Coronary artery (tissue), 2 donors: ENCODE results near the gene PEBP1.

ENCODE experiments used
- DNase-seq: peaks from one replicate; pipeline ENCODE4 v3.0.0-alpha.2; 2017; ENCODE audit warnings: low spot score
- H3K27ac ChIP-seq, 2 donors: fragments of 200-600 bp; sonication (generic); one replicate each; pipeline ENCODE4 v1.5.1; 2016 to 2019
- H3K4me3 ChIP-seq: fragments of 200-600 bp; sonication (generic); 2 replicates; pipeline ENCODE4 v1.5.1; 2016; ENCODE audit warnings: mild to moderate bottlenecking, moderate library complexity
- TF ChIP-seq, protein P1 (sequence below): fragments of 200-600 bp; sonication (generic); IDR thresholded peaks from one replicate; pipeline ENCODE4 v1.5.1; 2019; ENCODE audit warnings: antibody characterized with exemption

PEBP1 gene

GRCh38 chr12:118102609-118103008 is 33.3 kb upstream of the PEBP1 start:
- Histone ChIP-seq H3K4me3 (peak overlapping the region; percentile 87), H3K27ac (no peak overlapping the region)
- DNase-seq, result no peak
- TF ChIP-seq, protein P1, sequence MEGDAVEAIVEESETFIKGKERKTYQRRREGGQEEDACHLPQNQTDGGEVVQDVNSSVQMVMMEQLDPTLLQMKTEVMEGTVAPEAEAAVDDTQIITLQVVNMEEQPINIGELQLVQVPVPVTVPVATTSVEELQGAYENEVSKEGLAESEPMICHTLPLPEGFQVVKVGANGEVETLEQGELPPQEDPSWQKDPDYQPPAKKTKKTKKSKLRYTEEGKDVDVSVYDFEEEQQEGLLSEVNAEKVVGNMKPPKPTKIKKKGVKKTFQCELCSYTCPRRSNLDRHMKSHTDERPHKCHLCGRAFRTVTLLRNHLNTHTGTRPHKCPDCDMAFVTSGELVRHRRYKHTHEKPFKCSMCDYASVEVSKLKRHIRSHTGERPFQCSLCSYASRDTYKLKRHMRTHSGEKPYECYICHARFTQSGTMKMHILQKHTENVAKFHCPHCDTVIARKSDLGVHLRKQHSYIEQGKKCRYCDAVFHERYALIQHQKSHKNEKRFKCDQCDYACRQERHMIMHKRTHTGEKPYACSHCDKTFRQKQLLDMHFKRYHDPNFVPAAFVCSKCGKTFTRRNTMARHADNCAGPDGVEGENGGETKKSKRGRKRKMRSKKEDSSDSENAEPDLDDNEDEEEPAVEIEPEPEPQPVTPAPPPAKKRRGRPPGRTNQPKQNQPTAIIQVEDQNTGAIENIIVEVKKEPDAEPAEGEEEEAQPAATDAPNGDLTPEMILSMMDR, result no peak

DNA sequence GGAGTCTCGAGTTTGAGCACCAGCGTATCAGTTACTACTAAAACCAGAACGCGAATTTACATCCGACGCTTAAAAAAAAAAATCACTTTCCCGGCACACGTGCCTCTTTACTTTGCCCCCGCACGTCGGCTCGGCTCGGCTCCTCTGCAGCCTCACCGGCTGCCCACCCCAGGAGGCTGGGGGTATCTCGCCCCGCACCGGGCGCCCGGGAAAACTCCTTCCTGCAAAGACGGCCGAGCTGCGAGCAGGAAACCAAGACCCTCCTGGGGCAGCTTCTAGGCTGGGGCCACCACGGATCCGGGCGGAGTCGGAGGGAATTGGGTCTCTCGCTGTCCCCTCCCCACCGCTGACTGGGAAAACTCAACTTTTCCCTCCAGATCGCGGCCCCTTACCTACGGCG is 32.7 kb upstream of the PEBP1 start:
- H3K27ac ChIP-seq, result peak overlapping the region; percentile 49 to 79
- TF ChIP-seq, protein P1, result no peak
- H3K4me3 ChIP-seq, result peak overlapping the region; percentile 87
- DNase-seq, result no peak

DNA sequence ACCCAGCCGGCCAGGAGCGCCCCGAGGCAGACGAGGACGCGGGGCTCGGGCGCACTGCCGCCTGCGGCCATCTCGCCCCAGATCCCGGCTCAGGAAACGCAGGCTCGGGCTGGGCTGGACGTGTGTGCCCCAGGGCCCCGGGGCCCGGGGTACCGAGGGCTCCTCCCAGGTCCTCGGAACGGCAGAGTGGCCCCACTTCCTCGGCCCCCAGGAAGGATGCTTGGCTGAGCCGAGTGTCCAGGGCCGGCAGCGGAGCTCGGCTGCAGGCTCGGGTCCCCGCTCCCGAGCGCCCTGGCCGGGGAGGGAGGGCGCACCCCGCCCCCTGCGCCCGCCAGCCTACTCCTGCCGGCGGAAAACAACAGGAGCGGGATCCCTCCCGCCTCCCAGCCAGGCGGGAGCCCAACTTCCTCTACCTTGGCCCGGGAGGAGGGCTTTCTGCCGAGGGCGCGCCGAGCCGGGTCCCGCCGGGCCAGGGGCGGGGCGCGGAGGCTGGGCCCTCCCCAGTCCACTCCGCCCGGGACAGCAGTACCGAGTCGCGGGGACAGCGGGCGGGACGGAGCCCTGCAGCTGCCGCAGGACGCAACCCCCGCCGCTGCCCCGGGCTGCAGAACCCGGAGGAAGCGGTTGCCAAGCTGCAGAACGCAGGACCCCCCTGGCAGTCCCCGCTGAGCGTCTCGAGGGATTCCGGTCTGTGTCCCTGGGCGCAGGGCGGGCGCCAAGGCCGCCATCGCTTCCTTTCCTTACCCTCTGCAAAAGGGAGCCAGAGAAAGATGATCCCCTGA is 32.1 kb upstream of the PEBP1 start, which contains the start of gene VSIG10:
Gene VSIG10, minus strand, starts transcription at position 411 of the 782 bp plus-strand sequence. Its CDS starts 340 bp downstream, at position 71.
- Histone ChIP-seq H3K27ac (peak within 1 kb of the TSS; percentile 49 to 79), H3K4me3 (peak within 1 kb of the TSS; percentile 87)
- DNase-seq, result peak; percentile 77
- TF ChIP-seq, protein P1, result no peak

DNA sequence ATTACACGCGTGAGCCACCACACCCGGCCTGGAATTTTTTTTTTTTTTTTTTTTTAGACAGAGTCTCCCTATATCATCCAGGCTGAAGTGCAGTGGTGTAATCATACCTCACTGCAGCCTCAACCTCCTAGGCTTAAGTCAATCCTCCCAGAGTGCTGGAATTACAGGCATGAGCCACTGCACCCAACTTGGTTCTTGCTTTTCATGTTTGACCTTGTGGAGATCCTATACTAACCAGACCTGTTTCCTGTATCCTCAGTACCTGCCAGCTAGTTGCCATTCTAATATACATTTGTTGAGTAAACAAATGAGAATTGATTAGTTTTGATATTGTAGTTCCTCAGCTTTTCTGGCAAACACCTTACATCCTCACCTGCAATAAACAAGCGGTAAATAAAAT is 28.9 kb upstream of the PEBP1 start:
- H3K27ac ChIP-seq, result no peak overlapping the region
- no peak overlapping the region for H3K4me3 ChIP-seq
- no peak for DNase-seq
- TF ChIP-seq, protein P1, result no peak

- no peak overlapping the region for H3K27ac ChIP-seq
- TF ChIP-seq, protein P1, result no peak
- no peak overlapping the region for H3K4me3 ChIP-seq
- DNase-seq, result no peak
Observed at GRCh38 chr12:118107694-118108093, 28.2 kb upstream of the PEBP1 start.

- DNase-seq, result no peak
- Histone ChIP-seq H3K4me3 (no peak overlapping the region), H3K27ac (no peak overlapping the region)
- TF ChIP-seq, protein P1, result no peak
Observed at GRCh38 chr12:118109088-118109487, 26.8 kb upstream of the PEBP1 start.

DNA sequence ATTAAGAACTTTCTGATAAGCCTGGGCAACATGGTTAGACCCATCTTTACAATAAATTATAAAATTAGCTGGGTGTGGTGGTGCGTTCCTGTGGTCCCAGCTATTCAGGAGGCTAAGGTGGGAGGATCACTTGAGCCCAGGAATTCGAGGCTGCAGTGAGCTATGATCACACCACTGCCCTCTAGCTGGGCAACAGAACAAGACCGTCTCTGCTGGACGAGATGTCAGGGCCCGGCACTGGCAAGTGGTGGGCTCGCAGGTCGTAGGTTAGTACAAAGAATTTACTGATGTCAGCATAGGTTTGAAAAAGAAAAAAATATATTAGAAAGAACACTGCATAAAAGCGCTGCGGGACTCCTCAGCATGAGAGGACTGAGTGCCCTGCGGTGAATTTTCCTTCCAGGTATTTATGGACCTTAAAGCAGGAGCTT is 16.5 kb upstream of the PEBP1 start:
- no peak overlapping the region for H3K4me3 ChIP-seq
- H3K27ac ChIP-seq, result no peak overlapping the region
- no peak for DNase-seq
- TF ChIP-seq, protein P1, result no peak
